HT1080 (cell line): ENCODE measurements around the gene PPP1R14C. TPM values are rescaled to one million over a fixed set of nuclear protein-coding genes. Genes with fewer than 3 reads are reported as not detected.
"Not testable (repeated sequence)": the region's sequence is repeated elsewhere in the genome, so short reads cannot be mapped to it uniquely, and the experiment has no call there.

ENCODE experiments used
- DNase-seq: peaks from one replicate; pipeline ENCODE4 v3.0.0-alpha.2; 2015; ENCODE audit warnings: low read depth
- total RNA-seq: library from RNA; depleted of rRNA; stranded (reverse); fragments of >200 nt; shearing (Covaris generic); gene quantifications from 2 replicates; pipeline ENCODE4 v1.2.3, GENCODE V29; 2014

Gene PPP1R14C
- total RNA-seq, 1 experiment from 2014 or later: 0.66 TPM

DNA sequence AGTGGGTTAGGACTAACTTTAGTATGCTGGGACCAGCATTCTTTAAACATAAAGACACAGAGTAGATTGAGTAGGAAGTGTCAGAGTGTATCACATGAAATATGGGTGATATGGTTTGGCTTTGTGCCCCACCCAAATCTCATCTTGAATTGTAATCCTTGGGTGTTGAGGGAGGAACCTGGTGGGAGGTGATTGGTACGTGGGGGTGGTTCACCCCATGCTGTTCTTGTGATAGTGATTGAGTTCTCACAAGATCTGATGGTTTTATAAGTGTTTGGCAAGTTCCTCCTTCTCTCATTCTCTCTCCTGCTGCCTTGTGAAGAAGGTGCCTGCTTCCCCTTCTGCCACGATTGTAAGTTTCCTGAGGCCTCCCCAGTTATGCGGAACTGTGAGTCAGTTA lies 5.1 kb upstream of the PPP1R14C start:
- not testable (repeated sequence) for DNase-seq

GRCh38 chr6:150138638-150139037 lies 4.2 kb upstream of the PPP1R14C start:
- no peak for DNase-seq

GRCh38 chr6:150139533-150139932 lies 3.3 kb upstream of the PPP1R14C start:
- no peak for DNase-seq

DNA sequence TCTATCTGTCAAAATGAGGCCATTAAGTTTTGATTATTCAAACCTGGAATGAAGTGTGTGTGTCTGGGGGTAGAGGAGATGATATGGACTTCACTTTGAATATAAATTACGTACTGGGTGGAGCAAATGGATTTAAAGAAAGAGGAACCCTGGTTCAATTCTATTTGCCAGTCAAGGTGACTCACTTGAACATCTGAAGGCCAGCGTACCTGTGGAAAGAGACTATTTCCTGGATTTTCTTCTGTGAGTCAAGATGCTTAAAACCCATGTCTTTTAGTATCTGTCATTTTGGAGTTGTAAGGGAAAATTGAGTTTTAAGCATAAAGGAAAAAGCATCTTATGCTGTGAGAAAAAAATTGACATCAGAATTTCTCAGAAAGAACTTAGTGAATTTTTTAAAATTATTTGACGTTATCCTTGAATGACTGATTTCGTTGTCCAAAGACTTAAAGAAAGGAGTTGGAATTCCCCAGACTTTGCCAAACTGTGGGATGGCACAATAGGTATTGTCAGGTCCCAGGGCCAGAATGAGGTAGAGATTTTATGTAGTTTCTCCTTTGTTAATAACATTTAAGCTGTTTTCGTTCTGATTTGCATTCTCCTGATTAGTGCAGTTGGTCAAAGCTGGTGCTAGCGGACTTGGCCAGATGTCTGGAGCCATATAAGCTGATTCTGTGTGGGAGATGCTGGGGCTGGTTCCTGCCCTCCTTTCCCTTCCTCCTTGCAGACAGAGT lies 2.4 kb upstream of the PPP1R14C start:
- no peak for DNase-seq

DNA sequence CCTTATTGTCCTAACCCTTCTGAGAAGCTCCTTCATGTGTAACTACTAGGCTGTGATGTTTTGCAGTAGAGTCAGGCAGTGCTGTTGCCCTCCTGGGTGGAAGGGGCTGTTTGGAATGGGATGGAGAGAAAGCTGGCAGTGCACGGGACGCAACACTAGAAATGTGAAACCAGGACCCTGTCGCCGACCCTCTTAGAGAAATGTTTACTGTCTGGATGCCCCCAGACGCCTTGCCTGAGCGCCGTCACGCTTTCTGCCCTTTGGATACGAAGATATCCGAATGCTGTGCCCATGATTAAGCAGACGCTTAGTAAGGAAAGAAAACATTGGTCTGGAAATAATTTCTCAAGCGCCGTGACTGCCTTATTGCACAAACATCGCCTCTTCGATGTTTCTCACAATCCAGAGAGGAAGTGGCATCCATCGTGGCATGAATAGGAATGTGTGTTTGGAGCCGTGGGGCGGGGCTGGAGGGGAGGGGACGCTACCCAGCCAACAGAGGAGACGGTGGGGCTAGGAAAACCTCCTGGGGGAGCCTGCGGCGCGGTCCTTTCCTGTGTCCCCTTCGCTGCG lies 661 bp upstream of the PPP1R14C start:
- DNase-seq: peak; percentile 34

DNA sequence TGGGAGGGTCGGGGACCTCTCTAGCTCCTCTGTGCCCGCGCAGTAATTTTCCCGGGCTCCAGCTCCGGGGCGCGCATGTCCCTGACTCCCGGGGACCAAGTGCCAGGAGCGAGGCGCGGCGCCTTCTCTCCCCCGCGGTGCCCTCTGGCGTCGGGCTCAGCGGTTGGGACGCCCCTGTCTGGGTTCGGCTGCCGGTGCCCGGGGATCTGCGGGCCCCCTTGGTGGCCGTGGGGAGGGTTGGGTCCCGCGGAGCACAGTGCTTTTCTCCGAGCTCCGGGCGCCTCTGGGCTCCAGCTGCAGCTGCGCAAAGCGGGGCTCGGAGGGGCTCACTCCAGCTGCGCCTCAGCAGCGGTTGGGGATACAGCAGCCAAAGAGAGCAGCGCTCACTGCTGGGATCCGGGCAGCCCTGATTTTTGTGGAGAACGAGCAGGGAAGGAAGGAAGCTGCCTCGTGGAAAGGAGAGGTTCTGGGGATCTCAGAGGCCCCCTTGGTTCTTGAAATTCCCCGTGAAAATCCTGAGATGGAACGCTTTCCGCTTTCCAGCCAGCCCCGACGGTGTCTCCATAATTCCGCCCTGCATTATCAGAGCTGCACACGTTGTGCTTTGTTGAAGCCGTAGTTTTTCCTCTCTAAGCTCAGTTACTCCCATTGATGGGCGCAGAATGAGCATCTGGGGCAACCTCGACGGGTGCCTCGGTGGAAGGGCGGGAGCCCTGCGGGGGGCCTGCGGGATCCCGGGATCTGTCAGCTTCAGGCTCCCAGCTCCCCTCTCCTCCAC lies 861 bp downstream of the PPP1R14C start:
- DNase-seq: no peak

GRCh38 chr6:150144294-150144868 lies 1.5 kb downstream of the PPP1R14C start:
- no peak for DNase-seq

DNA sequence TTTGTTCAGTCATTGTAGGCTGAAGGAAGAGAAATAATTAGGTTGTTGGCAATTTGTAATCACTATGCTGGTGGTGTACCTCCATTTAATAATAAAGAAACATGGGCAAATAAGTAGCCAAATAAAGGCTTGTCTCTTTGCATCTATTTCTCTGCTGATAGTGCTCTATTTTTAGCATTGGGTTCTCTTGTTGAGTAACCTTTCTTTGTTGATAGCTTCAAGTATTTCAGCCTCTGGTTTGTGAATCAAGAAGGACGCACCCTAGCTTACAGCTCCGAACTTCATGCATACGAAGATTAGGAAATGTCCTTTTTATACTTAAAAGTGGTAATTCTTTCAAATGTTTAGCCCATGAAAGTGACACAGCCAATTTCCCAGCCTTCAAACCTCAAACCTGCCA lies 2.6 kb downstream of the PPP1R14C start:
- DNase-seq: no peak

DNA sequence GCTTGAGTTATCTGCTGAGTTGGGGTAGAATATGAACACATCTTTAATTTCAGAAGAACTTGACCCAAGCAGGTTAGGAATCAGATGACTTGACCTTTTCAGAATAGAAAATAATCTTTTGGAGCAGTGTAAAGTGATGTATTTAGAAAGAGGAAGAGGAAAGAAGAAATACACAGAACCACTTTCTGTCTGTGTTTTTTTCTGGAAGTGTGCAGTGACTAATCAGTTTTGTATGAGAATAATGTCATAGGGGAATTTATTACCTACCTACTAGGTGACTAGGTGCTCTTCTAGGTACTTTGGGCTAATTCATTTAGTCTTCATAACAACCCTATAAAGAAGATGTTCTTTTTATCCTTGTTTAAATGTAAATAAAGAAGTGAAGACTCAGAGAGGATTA lies 3.0 kb downstream of the PPP1R14C start:
- no peak for DNase-seq

- DNase-seq: no peak
Measured at GRCh38 chr6:150146436-150146835, 3.6 kb downstream of the PPP1R14C start.

DNA sequence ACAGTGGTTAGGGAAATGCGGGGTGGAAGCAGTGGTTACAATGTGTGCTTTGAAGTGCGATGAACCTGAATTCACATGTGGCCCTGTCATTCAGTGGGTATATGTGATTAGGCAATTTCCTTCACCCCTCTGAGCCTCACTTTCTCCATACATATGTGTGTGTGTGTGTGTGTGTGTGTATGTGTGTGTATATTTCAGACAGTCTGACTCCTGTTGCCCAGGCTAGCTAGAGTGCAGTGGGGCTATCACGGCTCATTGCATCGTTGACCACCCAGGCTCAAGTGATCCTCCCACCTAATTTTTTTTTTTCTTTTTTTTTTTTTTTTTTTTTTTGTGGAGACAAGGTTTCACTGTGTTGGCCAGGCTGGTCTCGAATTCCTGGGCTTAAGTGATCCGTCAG lies 6.3 kb downstream of the PPP1R14C start:
- no peak for DNase-seq

GRCh38 chr6:150150458-150150820 lies 7.6 kb downstream of the PPP1R14C start:
- no peak for DNase-seq

GRCh38 chr6:150150821-150151646 lies 8.2 kb downstream of the PPP1R14C start:
- DNase-seq: no peak

DNA sequence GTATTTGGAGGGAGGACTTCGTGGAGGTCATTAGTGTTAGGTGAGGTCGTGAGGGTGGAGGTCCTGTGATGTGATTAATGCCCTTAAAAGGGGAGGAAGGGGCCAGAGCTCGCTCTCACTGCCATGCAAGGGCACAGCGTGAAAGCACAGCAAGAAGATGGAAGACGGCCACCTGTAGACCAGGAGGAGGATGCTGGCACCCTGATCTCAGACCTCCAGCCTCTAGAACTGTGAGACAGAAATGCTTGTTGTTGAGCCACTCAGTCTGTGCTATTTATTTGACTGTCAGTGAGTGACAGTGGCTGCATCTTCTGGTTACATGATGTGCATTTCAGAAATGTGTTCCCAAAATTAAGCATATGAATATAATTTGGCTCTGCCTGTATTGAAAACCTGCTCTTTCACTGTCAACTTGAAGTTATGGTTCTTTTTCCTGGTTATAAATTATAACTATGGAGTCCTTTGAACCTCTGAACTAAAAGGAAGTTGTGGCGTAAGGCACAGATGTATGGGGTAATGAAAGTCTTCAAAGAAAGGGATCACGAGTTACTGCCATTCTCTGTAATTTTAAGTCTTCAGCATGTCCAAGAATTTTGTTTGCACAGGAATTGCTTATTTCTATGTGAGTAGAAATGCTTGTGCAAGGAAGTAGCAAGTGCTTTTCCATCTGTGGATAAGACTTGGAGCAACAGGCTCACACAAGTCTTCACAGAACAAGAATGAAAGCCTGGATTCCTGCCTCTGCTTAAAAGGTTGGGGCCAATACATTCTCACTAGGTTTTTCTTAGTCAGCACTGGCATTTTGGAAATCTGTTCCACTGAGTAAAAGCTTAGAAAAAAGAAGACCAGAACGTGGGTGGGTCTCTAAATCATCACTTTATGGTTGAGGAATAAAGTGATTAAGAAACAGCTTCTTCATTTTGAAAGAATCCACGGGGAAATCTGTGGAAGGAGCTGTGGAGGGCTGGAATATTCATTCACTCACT lies 10.3 kb downstream of the PPP1R14C start:
- no peak for DNase-seq

DNA sequence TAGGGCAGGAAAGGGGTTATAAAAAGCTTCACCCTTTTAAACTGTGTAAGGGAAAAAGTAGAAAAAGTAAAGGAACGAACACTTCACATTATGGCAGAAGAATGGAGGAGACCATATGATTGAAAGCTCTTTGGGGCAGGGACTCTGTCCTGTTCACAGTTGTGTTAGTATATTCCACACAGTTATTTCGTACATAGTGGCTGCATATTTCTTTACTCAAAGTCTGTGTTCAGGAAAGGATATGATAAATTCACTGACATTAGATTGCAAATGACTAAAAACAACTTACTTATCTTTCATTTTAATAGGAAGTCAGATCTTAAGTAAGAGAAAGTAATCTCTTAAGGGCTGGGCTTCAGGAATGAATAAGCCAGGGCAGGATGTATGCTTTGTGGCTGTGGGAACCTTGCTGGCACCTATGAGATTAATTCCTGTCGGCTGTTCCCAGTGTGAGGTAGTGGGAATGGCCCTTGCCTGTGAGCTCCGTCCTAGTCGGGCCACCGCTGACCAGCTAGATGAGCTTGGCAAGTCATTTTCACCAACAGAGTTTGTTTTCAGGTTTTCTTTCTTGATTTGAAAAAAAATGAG lies 11.2 kb downstream of the PPP1R14C start:
- DNase-seq: peak; percentile 32

GRCh38 chr6:150156460-150156859 lies 13.6 kb downstream of the PPP1R14C start:
- no peak for DNase-seq

- DNase-seq: no peak
Measured at GRCh38 chr6:150157081-150157480, 14.2 kb downstream of the PPP1R14C start.

- no peak for DNase-seq
Measured at GRCh38 chr6:150159757-150160156, 16.9 kb downstream of the PPP1R14C start.

DNA sequence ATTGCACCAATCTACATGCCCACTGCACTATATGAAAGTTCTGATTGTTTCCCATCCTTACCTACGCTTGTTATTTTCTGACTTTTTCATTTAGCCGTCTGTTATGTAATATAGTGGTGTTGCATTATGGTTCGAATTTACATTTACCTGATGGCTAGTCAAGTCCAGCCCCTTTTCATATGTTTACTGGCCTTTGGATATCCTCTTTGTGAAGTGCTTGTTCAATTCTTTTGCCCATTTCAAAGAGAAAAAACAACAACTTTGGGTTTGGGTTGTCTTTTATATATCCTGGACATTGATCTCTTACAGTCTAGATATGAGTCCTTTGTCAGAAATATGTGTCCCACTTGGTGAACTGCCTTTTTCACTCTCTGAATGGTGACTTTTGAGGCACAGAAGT lies 21.1 kb downstream of the PPP1R14C start:
- no peak for DNase-seq
